ENCODE data around the gene LAMTOR4.

Gene LAMTOR4

GRCh38 chr7:100169147-100169850 lies 20.6 kb downstream of the LAMTOR4 start:
- H3K4me3 ChIP-seq (ENCODE audit: low read length), result no peak overlapping the region
- TF ChIP-seq CTCF (conservative IDR thresholded peaks at IDR 0.05; ENCODE audit: low read depth, low read length), result no peak
- DNase-seq (ENCODE audit: low read depth), result no peak

- TF ChIP-seq CTCF (conservative IDR thresholded peaks at IDR 0.05; ENCODE audit: low read depth, low read length), result no peak
- H3K4me3 ChIP-seq (ENCODE audit: low read length), result no peak overlapping the region
- no peak for DNase-seq (ENCODE audit: low read depth)
Observed at GRCh38 chr7:100170101-100170897, 21.6 kb downstream of the LAMTOR4 start.

- no peak for DNase-seq (ENCODE audit: low read depth)
- H3K4me3 ChIP-seq (ENCODE audit: low read length), result peak overlapping the region; percentile 29
- no peak for TF ChIP-seq CTCF (conservative IDR thresholded peaks at IDR 0.05; ENCODE audit: low read depth, low read length)
Observed at GRCh38 chr7:100171087-100171681, 22.5 kb downstream of the LAMTOR4 start.

GRCh38 chr7:100171840-100172239 lies 23.1 kb downstream of the LAMTOR4 start:
- TF ChIP-seq CTCF (conservative IDR thresholded peaks at IDR 0.05; ENCODE audit: low read depth, low read length), result no peak
- DNase-seq (ENCODE audit: low read depth), result no peak
- H3K4me3 ChIP-seq (ENCODE audit: low read length), result no peak overlapping the region

- no peak for TF ChIP-seq CTCF (conservative IDR thresholded peaks at IDR 0.05; ENCODE audit: low read depth, low read length)
- H3K4me3 ChIP-seq (ENCODE audit: low read length), result no peak overlapping the region
- DNase-seq (ENCODE audit: low read depth), result no peak
Observed at GRCh38 chr7:100173806-100174495, 25.2 kb downstream of the LAMTOR4 start.

- DNase-seq (ENCODE audit: low read depth), result no peak
- no peak for TF ChIP-seq CTCF (conservative IDR thresholded peaks at IDR 0.05; ENCODE audit: low read depth, low read length)
Observed at GRCh38 chr7:100174582-100174981, 25.9 kb downstream of the LAMTOR4 start.

More at GRCh38 chr7:100174582-100174981, 25.9 kb downstream of the LAMTOR4 start:
- no peak overlapping the region for H3K4me3 ChIP-seq (ENCODE audit: low read length)
